A673 (cell line): ENCODE data around the gene CST2. TPM values are rescaled to one million over a fixed set of nuclear protein-coding genes. Genes with fewer than 3 reads are reported as not detected.
A peak's percentile ranks its signal among the peaks of the same experiment; 100 is the strongest.

Experiments
- Bru-seq: library from RNA; stranded (reverse); fragments of 400-500 nt; gene quantifications from one replicate; lab custom pipeline; 2021; lab: Mats Ljungman, UMichigan
- BruChase-seq, 2 experiments: library from RNA; stranded (reverse); fragments of 400-500 nt; gene quantifications; one replicate each; lab custom pipeline; 2021; lab: Mats Ljungman, UMichigan
- BruUV-seq: library from RNA; stranded (reverse); fragments of 400-500 nt; replicated peaks from 2 replicates; lab custom pipeline; 2021; lab: Mats Ljungman, UMichigan
- CTCF ChIA-PET: fragments of 300-600 bp; sonication (Branson Sonifier 250); formaldehyde crosslinking; loops from one replicate; lab custom pipeline; 2022; ENCODE audit warnings: antibody characterized with exemption; lab: Charles Lee
- POLR2A ChIA-PET: fragments of 300-600 bp; sonication (Branson Sonifier 250); formaldehyde crosslinking; loops from one replicate; lab custom pipeline; 2022; ENCODE audit warnings: antibody characterized with exemption; ENCODE audit not compliant: low non-redundant PET; lab: Charles Lee
- DNase-seq: peaks from one replicate; pipeline ENCODE4 v3.0.0-alpha.2; 2015; ENCODE audit warnings: low spot score
- H3K27ac ChIP-seq: fragments of 200-600 bp; sonication (generic); 2 replicates; pipeline ENCODE4 v1.5.1; 2016; ENCODE audit warnings: mixed run types, low read depth, mild to moderate bottlenecking, mixed read lengths, antibody characterized with exemption, low read length; ENCODE audit not compliant: poor library complexity, severe bottlenecking
- H3K27me3 ChIP-seq: fragments of 200-600 bp; sonication (generic); replicated peaks from 2 replicates; pipeline ENCODE4 v1.6.1; 2017; ENCODE audit warnings: mixed run types, low read depth, mild to moderate bottlenecking, mixed read lengths, antibody characterized with exemption, low read length; ENCODE audit not compliant: insufficient read depth, poor library complexity
- H3K36me3 ChIP-seq: fragments of 200-600 bp; sonication (generic); 2 replicates; pipeline ENCODE4 v1.6.1; 2016; ENCODE audit warnings: mixed run types, mild to moderate bottlenecking, mixed read lengths, antibody characterized with exemption, low read length; ENCODE audit not compliant: insufficient read depth, poor library complexity, severe bottlenecking
- H3K4me1 ChIP-seq: fragments of 200-600 bp; sonication (generic); 2 replicates; pipeline ENCODE4 v1.6.1; 2017; ENCODE audit warnings: mixed run types, mild to moderate bottlenecking, mixed read lengths, antibody characterized with exemption, low read length; ENCODE audit not compliant: insufficient read depth, poor library complexity, severe bottlenecking
- H3K4me3 ChIP-seq: fragments of 200-600 bp; sonication (generic); 2 replicates; pipeline ENCODE4 v1.5.1; 2016; ENCODE audit warnings: low read depth, mixed run types, mild to moderate bottlenecking, mixed read lengths, low read length; ENCODE audit not compliant: poor library complexity, severe bottlenecking
- H3K9me3 ChIP-seq: fragments of 200-600 bp; sonication (generic); 2 replicates; pipeline ENCODE4 v1.6.1; 2016; ENCODE audit warnings: mixed run types, low read depth, mild to moderate bottlenecking, mixed read lengths, antibody characterized with exemption, low read length; ENCODE audit not compliant: poor library complexity, severe bottlenecking
- EZH2 ChIP-seq: fragments of 200-600 bp; sonication (generic); IDR thresholded peaks from 2 replicates; pipeline ENCODE4 v1.6.1; 2017; ENCODE audit warnings: borderline replicate concordance, low read depth, mild to moderate bottlenecking, mixed read lengths, antibody characterized with exemption, low read length; ENCODE audit not compliant: poor library complexity, severe bottlenecking
- intact Hi-C: fragments of 100-400 bp; cut with micrococcal nuclease; formaldehyde crosslinking; loops from one replicate; pipeline ENCODE4 v1.10.0; 2022; ENCODE audit not compliant: unreplicated experiment
- long read RNA-seq: library from polyadenylated mRNA; stranded (forward); transcript quantifications from one replicate; pipeline ENCODE4 v2.0.0, GENCODE V29; 2022
- total RNA-seq: library from RNA; stranded (reverse); gene quantifications from 2 replicates; pipeline ENCODE4 v1.2.3, GENCODE V29; 2021
- TF ChIP-seq, protein P1 (sequence below): fragments of 300-800, 200-600 bp; sonication (generic); conservative IDR thresholded peaks from 2 replicates; pipeline ENCODE4 v1.5.1; 2017; ENCODE audit warnings: low read depth, mild to moderate bottlenecking, antibody characterized with exemption, low read length, moderate library complexity, mixed read lengths

The CST2 gene
- total RNA-seq (not detected in 2 replicates), Bru-seq, nascent RNA (not detected), BruChase-seq, experiment 1, labeled RNA remaining after a 2-hour chase (not detected), BruChase-seq, experiment 2, labeled RNA remaining after a 6-hour chase (not detected)
- long read RNA-seq: 0 reads

DNA sequence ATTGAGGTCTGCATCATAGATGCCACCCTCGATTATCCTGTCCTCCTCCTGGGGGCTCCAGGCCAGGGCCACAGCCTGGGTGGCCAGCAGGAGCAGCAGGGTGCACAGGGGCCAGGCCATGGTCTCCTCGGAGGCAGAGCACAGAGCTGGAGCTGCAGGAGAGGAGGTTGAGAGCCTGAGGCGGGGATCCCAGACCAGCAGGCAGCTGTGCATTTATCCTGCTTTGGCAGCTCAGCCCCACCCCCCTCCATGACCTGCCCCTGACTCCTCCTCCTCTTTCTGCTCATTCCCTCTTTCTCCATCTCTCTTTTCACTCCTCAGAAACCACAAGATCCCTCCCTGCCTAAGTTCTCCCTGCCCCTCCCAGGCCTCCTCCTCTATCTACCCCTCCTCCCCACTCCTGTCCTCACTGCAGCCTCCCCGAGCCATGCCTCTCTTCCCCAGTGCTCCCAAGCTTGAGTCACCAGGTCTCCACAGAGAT, at the start of gene CST2:
Gene CST2, minus strand, starts transcription at position 189 of the 481 bp plus-strand sequence. Its CDS starts 69 bp downstream, at position 120.
- Histone ChIP-seq H3K4me3 (no peak within 1 kb of the TSS), H3K36me3 (no peaks in the 10 kb centered on the region), H3K4me1 (no peaks in the 10 kb centered on the region), H3K27me3 (no peaks in the 10 kb centered on the region), H3K9me3 (no peaks in the 10 kb centered on the region), H3K27ac (no peak within 1 kb of the TSS)
- POLR2A ChIA-PET: no interaction called here
- no peak for DNase-seq
- TF ChIP-seq EZH2: no peak
- TF ChIP-seq, protein P1, sequence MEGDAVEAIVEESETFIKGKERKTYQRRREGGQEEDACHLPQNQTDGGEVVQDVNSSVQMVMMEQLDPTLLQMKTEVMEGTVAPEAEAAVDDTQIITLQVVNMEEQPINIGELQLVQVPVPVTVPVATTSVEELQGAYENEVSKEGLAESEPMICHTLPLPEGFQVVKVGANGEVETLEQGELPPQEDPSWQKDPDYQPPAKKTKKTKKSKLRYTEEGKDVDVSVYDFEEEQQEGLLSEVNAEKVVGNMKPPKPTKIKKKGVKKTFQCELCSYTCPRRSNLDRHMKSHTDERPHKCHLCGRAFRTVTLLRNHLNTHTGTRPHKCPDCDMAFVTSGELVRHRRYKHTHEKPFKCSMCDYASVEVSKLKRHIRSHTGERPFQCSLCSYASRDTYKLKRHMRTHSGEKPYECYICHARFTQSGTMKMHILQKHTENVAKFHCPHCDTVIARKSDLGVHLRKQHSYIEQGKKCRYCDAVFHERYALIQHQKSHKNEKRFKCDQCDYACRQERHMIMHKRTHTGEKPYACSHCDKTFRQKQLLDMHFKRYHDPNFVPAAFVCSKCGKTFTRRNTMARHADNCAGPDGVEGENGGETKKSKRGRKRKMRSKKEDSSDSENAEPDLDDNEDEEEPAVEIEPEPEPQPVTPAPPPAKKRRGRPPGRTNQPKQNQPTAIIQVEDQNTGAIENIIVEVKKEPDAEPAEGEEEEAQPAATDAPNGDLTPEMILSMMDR: no peak
- CTCF ChIA-PET: no interaction called here
- BruUV-seq: no TSS peak
- intact Hi-C loops: no loop called here

- Histone ChIP-seq H3K27ac (no peak overlapping the region), H3K36me3 (no peaks in the 10 kb centered on the region), H3K4me3 (no peak overlapping the region), H3K9me3 (no peaks in the 10 kb centered on the region), H3K4me1 (no peaks in the 10 kb centered on the region), H3K27me3 (peaks cover 6% of the 10 kb centered on the region)
- BruUV-seq: no TSS peak
- no peak for DNase-seq
- ChIA-PET CTCF (no interaction called here), POLR2A (no interaction called here)
- TF ChIP-seq, protein P1: no peak
- TF ChIP-seq EZH2: no peak
- intact Hi-C loops: no loop called here
Measured at GRCh38 chr20:23875606-23876237, 49.2 kb upstream of the CST2 start.

DNA sequence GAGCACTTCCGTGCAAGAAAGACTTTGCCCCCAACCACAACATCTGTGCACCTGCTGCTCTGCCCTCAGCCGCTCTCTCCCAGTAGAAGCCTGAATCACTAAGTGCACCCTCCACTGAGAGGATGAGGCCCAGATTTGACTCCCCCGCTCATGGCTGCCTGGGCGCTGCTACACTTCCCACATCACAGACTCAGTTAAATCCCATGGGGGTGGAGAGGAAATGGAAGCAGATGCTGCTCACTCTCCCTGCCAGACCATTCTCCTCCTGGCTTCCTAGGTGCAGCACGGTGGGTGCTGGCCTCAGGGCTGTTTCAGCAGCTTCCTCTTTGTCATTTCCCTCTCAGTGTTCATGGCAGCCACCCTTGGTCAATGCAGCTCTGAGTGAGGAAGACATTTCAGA, 48.2 kb upstream of the CST2 start:
- no peak overlapping the region for H3K4me3 ChIP-seq
- no peaks in the 10 kb centered on the region for H3K4me1 ChIP-seq
- H3K27me3 ChIP-seq: peaks cover under 1% of the 10 kb centered on the region
- CTCF ChIA-PET: no interaction called here
- BruUV-seq: no TSS peak
- intact Hi-C loops: no loop called here
- TF ChIP-seq, protein P1: no peak
- no peak for TF ChIP-seq EZH2
- no peaks in the 10 kb centered on the region for H3K9me3 ChIP-seq
- no peak overlapping the region for H3K27ac ChIP-seq
- POLR2A ChIA-PET: no interaction called here
- DNase-seq: peak; percentile 57
- H3K36me3 ChIP-seq: no peaks in the 10 kb centered on the region
